Tibial nerve (tissue), 4 donors: ENCODE measurements around the gene CDC42EP3. TPM values are rescaled to one million over a fixed set of nuclear protein-coding genes. Genes with fewer than 3 reads are reported as not detected.

Experiments
- DNase-seq, 2 donors: peaks; one replicate each; pipeline ENCODE4 v3.0.0-alpha.2; 2019; ENCODE audit warnings: low spot score in 2 of 2
- H3K27ac ChIP-seq, 4 donors: fragments of 200-600 bp; sonication (generic) in 3 of 4; one replicate each; pipeline ENCODE4 v1.5.1; 2017 to 2019; ENCODE audit warnings: mild to moderate bottlenecking in 1 of 4
- H3K27me3 ChIP-seq, 2 donors: fragments of 200-600 bp; sonication (generic) in 1 of 2; one replicate each; pipeline versions ENCODE4 v1.5.1 to v1.6.0; 2017 to 2019
- H3K36me3 ChIP-seq, 3 donors: fragments of 200-600 bp; sonication (generic); one replicate each; pipeline ENCODE4 v1.5.1; 2018 to 2019
- H3K4me1 ChIP-seq, 4 donors: fragments of 200-600 bp; sonication (generic) in 3 of 4; one replicate each; pipeline ENCODE4 v1.5.1; 2017 to 2019
- H3K4me3 ChIP-seq, 4 donors: fragments of 200-600 bp; sonication (generic) in 3 of 4; one replicate each; pipeline ENCODE4 v1.5.1; 2017 to 2019; ENCODE audit warnings: mild to moderate bottlenecking in 1 of 4, moderate library complexity in 1 of 4
- H3K9me3 ChIP-seq, 4 donors: fragments of 200-600 bp; sonication (generic) in 3 of 4; one replicate each; pipeline ENCODE4 v1.5.1; 2017 to 2019
- EP300 ChIP-seq, 2 donors: sonication (generic); formaldehyde crosslinking; IDR thresholded peaks; one replicate each; pipeline ENCODE4 v1.6.1; 2017; ENCODE audit warnings: antibody characterized with exemption in 2 of 2, mild to moderate bottlenecking in 1 of 2
- POLR2A ChIP-seq, 2 donors: fragments of 450-650 bp; IDR thresholded peaks; one replicate each; pipeline ENCODE4 v1.6.1; 2017; ENCODE audit warnings: antibody characterized with exemption in 2 of 2, mild to moderate bottlenecking in 2 of 2, moderate library complexity in 2 of 2
- WGBS, 2 donors: methylation state at CpG; one replicate each; pipeline ENCODE4 v1.1.5; 2018; 5-methylcytosine and 5-hydroxymethylcytosine counted together
- total RNA-seq, 4 donors: library from RNA; depleted of rRNA; stranded (reverse); fragments of >200 nt; gene quantifications; one replicate each; pipeline ENCODE4 v1.1.0, GENCODE V29; 2016
- TF ChIP-seq, protein P1 (sequence below), 5 experiments: fragments of 200-600 bp in 3 of 5; fragments of 450-650 bp in 2 of 5; sonication (generic) in 3 of 5; IDR thresholded peaks; one replicate each; pipeline ENCODE4 v1.5.1; 2016 to 2019; ENCODE audit warnings: antibody characterized with exemption in 5 of 5, mild to moderate bottlenecking in 3 of 5, moderate library complexity in 2 of 5

The CDC42EP3 gene, protein sequence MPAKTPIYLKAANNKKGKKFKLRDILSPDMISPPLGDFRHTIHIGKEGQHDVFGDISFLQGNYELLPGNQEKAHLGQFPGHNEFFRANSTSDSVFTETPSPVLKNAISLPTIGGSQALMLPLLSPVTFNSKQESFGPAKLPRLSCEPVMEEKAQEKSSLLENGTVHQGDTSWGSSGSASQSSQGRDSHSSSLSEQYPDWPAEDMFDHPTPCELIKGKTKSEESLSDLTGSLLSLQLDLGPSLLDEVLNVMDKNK
- total RNA-seq: 10 to 100 TPM; 31.8 to 58.6 (median 40.2) TPM

DNA sequence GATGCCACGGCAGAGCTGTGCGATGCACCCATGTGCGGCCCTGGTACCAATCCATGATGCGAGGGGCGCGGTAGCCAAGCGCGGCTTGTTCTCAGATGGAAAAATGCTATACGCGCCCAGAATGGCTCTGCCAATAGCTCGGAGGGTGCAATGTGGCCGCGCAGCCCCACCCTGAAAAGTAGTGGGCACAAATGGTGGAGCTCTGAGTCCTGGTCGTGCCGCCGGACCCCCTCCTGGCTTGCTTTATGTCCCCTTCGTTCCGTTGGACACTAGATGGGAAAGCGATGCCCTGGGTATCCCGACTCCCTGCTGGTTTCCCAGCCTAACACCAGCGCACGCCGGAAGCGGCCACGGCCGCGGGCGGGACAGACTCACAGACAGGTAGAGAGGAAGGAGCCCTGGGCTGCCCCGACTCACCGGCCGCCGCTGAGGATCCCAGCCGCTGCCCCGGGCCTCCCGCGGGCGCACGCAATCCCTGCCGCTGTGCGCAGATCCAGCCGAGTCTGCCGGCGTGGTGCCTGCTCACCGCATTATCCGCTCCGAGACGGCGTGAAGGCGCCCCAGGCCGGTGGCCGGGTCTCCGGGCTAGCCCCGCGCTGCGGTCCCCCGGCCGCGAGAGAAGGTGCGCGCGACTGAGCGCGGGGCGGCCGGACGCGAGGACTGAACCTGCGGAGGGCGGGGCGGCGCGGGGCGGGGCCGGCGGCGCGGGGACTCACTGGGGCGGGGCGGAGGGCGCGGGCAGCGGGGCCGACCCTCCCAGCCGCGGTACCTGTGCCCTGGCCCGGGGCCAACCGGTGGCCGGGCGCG is at the start of gene CDC42EP3:
TSS of gene CDC42EP3 (minus strand) at position 634 of the 807 bp plus-strand sequence. CDS start 25,055 bp downstream, outside the sequence.
- DNase-seq: peak; percentile 30 to 45
- H3K27ac ChIP-seq: peak within 1 kb of the TSS; percentile 74 to 95 (median 89)
- H3K4me3 ChIP-seq: peak within 1 kb of the TSS; percentile 51 to 97 (median 84)
- no peaks in the 10 kb centered on the region for H3K27me3 ChIP-seq
- H3K9me3 ChIP-seq: no peaks in the 10 kb centered on the region
- no peaks in the 10 kb centered on the region for H3K36me3 ChIP-seq
- H3K4me1 ChIP-seq: peaks cover 0 to 50% (median 5%) of the 10 kb centered on the region in 4 donors
- WGBS, 2 donors: 0 to 1% methylated on average over 30 to 62 of the region's 90 CpGs
- TF ChIP-seq POLR2A (IDR thresholded peaks at IDR 0.05) (peak; percentile 68 to 75), EP300 (IDR thresholded peaks at IDR 0.05) (peak in 1 of 2 donors; percentile 63)
- TF ChIP-seq, protein P1, sequence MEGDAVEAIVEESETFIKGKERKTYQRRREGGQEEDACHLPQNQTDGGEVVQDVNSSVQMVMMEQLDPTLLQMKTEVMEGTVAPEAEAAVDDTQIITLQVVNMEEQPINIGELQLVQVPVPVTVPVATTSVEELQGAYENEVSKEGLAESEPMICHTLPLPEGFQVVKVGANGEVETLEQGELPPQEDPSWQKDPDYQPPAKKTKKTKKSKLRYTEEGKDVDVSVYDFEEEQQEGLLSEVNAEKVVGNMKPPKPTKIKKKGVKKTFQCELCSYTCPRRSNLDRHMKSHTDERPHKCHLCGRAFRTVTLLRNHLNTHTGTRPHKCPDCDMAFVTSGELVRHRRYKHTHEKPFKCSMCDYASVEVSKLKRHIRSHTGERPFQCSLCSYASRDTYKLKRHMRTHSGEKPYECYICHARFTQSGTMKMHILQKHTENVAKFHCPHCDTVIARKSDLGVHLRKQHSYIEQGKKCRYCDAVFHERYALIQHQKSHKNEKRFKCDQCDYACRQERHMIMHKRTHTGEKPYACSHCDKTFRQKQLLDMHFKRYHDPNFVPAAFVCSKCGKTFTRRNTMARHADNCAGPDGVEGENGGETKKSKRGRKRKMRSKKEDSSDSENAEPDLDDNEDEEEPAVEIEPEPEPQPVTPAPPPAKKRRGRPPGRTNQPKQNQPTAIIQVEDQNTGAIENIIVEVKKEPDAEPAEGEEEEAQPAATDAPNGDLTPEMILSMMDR (IDR thresholded peaks at IDR 0.05): peak in 1 of 5 experiments; percentile 28

DNA sequence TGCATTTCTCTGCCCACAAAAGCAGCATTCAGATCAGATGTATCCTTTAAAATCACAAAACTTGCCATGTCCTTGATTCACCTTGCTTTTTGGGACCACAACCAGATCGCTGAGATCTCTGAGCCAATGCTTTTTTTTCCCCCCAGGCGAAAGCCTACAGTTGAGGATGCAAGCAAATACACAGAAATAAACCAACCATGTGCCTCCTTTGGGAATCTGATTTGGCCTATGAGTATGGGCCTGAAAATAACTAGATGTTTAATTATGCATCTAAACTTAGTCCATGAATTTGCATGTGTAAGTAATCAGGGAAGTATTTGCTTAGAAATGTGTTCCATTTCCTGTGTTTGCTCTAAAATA is 49.7 kb upstream of the CDC42EP3 start:
- TF ChIP-seq POLR2A (IDR thresholded peaks at IDR 0.05): no peak
- TF ChIP-seq, protein P1 (IDR thresholded peaks at IDR 0.05): no peak
- no peak for TF ChIP-seq EP300 (IDR thresholded peaks at IDR 0.05)
- Histone ChIP-seq H3K27me3 (no peaks in the 10 kb centered on the region), H3K9me3 (peaks cover 0 to 5% (median 0%) of the 10 kb centered on the region in 4 donors), H3K27ac (no peak overlapping the region), H3K36me3 (no peaks in the 10 kb centered on the region), H3K4me1 (no peaks in the 10 kb centered on the region), H3K4me3 (no peak overlapping the region)
- 60 to 63% methylated on average over 2 of the region's 2 CpGs for WGBS, 2 donors
- no peak for DNase-seq

DNA sequence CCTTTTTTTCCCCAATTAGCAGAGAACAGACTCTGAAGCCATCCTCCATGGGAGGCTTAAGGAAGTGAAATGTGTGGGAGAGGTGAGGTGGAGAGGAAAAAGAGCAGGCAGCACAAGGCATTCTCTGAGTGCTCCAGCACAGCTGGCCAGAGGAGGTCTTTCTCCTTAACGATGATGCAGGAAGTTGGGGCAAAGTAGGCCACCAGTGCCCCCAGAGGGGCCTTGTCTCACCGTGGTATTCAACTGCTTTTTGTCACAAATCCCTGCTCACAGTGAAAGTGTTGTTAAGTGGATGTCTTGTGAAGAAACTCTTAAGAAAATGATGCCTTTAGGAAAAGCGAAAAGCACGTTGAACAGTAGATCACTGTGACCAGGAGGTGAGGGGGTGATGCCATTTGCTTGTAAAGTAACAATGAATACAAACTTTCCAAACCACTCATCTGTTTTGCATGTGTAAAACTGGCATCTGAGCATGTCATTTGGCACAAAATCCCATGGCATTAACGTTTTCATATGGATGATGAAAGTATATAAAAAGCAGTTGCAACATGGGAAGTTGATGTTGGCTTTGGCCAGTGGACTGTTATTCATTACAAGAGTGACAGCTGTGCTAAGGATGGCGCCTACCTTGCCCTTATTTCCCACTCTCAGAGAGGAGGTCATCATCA is 49.2 kb upstream of the CDC42EP3 start:
- Histone ChIP-seq H3K4me1 (no peaks in the 10 kb centered on the region), H3K9me3 (peaks cover 0 to 5% (median 0%) of the 10 kb centered on the region in 4 donors), H3K27me3 (no peaks in the 10 kb centered on the region), H3K4me3 (no peak overlapping the region), H3K36me3 (no peaks in the 10 kb centered on the region), H3K27ac (no peak overlapping the region)
- 33 to 38% methylated on average over 6 of the region's 6 CpGs for WGBS, 2 donors
- DNase-seq: no peak
- TF ChIP-seq POLR2A (IDR thresholded peaks at IDR 0.05): no peak
- no peak for TF ChIP-seq EP300 (IDR thresholded peaks at IDR 0.05)

DNA sequence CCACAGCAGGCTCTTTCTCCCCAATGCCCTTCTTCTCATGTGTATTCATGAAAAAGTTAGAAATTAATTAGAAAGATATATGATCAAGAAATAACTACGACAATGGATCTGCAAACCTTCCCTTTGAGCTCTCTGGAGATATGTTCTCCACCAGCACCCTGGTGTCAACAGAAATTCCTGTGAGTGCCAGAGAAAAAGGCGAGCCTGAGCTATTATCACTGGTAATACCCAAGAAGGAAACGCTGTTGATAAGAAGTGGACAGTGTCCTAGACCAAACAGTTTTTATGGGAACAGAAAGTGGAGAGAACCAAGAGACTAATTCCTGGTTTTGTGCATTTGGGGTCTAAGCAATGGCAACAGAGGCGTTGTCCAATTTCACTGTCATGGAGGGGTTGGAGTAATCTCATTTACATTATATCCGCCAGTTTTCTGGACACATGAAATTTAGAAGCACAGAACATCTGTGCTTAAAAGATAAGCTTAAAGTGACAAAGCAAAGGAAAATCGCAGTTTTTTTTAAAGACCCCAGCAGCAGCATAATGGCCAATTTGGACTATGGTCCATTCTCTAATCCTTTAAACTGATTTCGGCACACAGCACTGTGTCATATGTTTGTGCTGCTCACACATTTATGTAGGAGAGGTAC is 47.2 kb upstream of the CDC42EP3 start:
- TF ChIP-seq EP300 (IDR thresholded peaks at IDR 0.05): no peak
- TF ChIP-seq, protein P1 (IDR thresholded peaks at IDR 0.05): no peak
- TF ChIP-seq POLR2A (IDR thresholded peaks at IDR 0.05): no peak
- Histone ChIP-seq H3K4me1 (no peaks in the 10 kb centered on the region), H3K36me3 (no peaks in the 10 kb centered on the region), H3K9me3 (peaks cover 0 to 12% (median 1%) of the 10 kb centered on the region in 4 donors), H3K27ac (no peak overlapping the region), H3K27me3 (no peaks in the 10 kb centered on the region), H3K4me3 (no peak overlapping the region)
- DNase-seq: no peak
- 87 to 98% methylated on average over 7 of the region's 7 CpGs for WGBS, 2 donors

DNA sequence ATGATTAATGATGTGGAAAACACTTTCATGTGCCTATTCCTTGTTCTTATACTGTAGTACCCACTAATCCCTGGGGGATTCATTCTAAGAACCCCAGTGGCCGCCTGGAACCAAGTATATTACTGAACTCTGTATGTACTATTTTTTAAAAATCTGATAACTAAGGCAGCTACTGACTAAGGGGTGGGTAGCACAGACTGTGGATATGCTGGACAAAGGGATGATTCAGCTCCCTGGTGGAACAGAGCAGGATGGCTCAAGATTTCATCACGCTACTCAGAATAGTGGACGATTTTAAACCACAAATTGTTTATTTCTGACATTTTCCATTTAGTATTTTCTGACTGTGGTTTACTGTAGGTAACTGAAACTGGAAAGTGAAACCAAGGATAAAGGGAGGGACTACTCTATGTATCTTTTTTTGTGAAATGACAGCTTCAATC is 41.8 kb upstream of the CDC42EP3 start:
- Histone ChIP-seq H3K27ac (no peak overlapping the region), H3K9me3 (peaks cover 0 to 6% (median 1%) of the 10 kb centered on the region in 4 donors), H3K4me3 (no peak overlapping the region), H3K27me3 (no peaks in the 10 kb centered on the region), H3K36me3 (no peaks in the 10 kb centered on the region), H3K4me1 (no peaks in the 10 kb centered on the region)
- WGBS, 2 donors: 50 to 61% methylated on average over 3 of the region's 3 CpGs
- TF ChIP-seq POLR2A (IDR thresholded peaks at IDR 0.05) (no peak), EP300 (IDR thresholded peaks at IDR 0.05) (no peak)
- TF ChIP-seq, protein P1 (IDR thresholded peaks at IDR 0.05): no peak
- DNase-seq: no peak
